Activated naive CD8-positive, alpha-beta T cell treated with anti-CD3 and anti-CD28 coated beads, Interleukin-2, amount 50 U/mL, for 16 hours (primary cell): ENCODE measurements around the gene NPTN.
A peak's percentile ranks its signal among the peaks of the same experiment; 100 is the strongest.
"Not testable (repeated sequence)": the region's sequence is repeated elsewhere in the genome, so short reads cannot be mapped to it uniquely, and the experiment has no call there.

Experiments used
- DNase-seq: peaks from one replicate; pipeline ENCODE4 v3.0.0-alpha.2; 2020; ENCODE audit warnings: low read depth, low spot score

NPTN gene

GRCh38 chr15:73633111-73633990 is at the start of gene NPTN:
Gene NPTN (minus strand): TSS chr15:73633389. CDS start chr15:73633215, 174 bp downstream.
- DNase-seq, result peak; percentile 96

- DNase-seq, result no peak
Observed at GRCh38 chr15:73682600-73683090, 49.5 kb upstream of the NPTN start.

- no peak for DNase-seq
Observed at GRCh38 chr15:73681856-73682599, 48.8 kb upstream of the NPTN start.

- DNase-seq, result no peak
Observed at GRCh38 chr15:73681063-73681462, 47.9 kb upstream of the NPTN start.

GRCh38 chr15:73680549-73680948 is 47.4 kb upstream of the NPTN start:
- DNase-seq, result no peak

GRCh38 chr15:73679964-73680363 is 46.8 kb upstream of the NPTN start:
- DNase-seq, result no peak

GRCh38 chr15:73679180-73679579 is 46.0 kb upstream of the NPTN start:
- DNase-seq, result no peak

- DNase-seq, result no peak
Observed at GRCh38 chr15:73678498-73678897, 45.3 kb upstream of the NPTN start.

GRCh38 chr15:73677733-73678132 is 44.5 kb upstream of the NPTN start:
- no peak for DNase-seq

GRCh38 chr15:73677146-73677607 is 44.0 kb upstream of the NPTN start:
- DNase-seq, result no peak

GRCh38 chr15:73674587-73674986 is 41.4 kb upstream of the NPTN start:
- DNase-seq, result no peak

GRCh38 chr15:73660455-73660854 is 27.3 kb upstream of the NPTN start:
- DNase-seq, result no peak

- DNase-seq, result no peak
Observed at GRCh38 chr15:73658645-73659044, 25.5 kb upstream of the NPTN start.

GRCh38 chr15:73655724-73656123 is 22.5 kb upstream of the NPTN start:
- no peak for DNase-seq

- DNase-seq, result no peak
Observed at GRCh38 chr15:73654659-73655058, 21.5 kb upstream of the NPTN start.

GRCh38 chr15:73650416-73651126 is 17.4 kb upstream of the NPTN start:
- no peak for DNase-seq

- DNase-seq, result no peak
Observed at GRCh38 chr15:73648014-73648295, 14.8 kb upstream of the NPTN start.

GRCh38 chr15:73647259-73648013 is 14.2 kb upstream of the NPTN start:
- DNase-seq, result no peak

GRCh38 chr15:73639464-73639863 is 6.3 kb upstream of the NPTN start:
- DNase-seq, result not testable (repeated sequence)

GRCh38 chr15:73637527-73637926 is 4.3 kb upstream of the NPTN start:
- no peak for DNase-seq

- no peak for DNase-seq
Observed at GRCh38 chr15:73633991-73634495, 854 bp upstream of the NPTN start.
